ENCODE results near the gene TNFRSF19. TPM values are rescaled to one million over a fixed set of nuclear protein-coding genes. Genes with fewer than 3 reads are reported as not detected.

The TNFRSF19 gene
- total and polyA plus RNA-seq, 4 donors: 0.27 to 2.8 (median 0.91) TPM

DNA sequence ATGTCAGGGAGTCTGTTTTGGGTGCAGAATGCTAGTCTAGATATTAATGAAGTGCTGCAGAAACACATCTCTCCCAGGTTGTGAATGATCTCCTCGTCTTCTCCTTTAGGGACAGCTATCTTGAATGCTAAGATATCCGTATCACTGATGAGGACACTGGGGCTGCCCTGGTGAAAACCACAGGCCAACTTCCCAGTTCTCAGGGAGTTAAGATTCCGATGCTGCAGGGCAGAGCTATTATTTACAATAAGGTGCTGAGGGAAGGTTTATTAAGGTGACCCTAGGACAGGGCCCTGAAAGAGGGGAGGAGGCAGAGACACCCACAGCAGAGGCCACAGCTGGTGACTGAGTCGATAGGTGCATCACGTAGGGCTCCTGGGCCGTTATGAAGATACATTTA lies 66.1 kb downstream of the TNFRSF19 start:
- DNase-seq (ENCODE audit: low spot score): no peak
- Histone ChIP-seq H3K27me3 (ENCODE audit: control insufficient read depth in 4 of 4, insufficient read depth in 4 of 4, low read length in 3 of 4) (no peaks in the 10 kb centered on the region), H3K4me1 (ENCODE audit: control insufficient read depth in 4 of 4, insufficient read depth in 4 of 4, low read length in 3 of 4) (no peaks in the 10 kb centered on the region), H3K9ac (ENCODE audit: low read depth in 1 of 2, low read length in 2 of 2) (no peak overlapping the region), H3K27ac (ENCODE audit: low read depth in 1 of 2, low read length in 2 of 2) (no peak overlapping the region), H3K36me3 (ENCODE audit: control insufficient read depth in 4 of 4, insufficient read depth in 3 of 4, low read depth in 1 of 4, low read length in 3 of 4) (no peaks in the 10 kb centered on the region), H3K4me3 (ENCODE audit: low read depth in 1 of 3, low read length in 3 of 3) (no peak overlapping the region), H3K9me3 (ENCODE audit: control insufficient read depth in 4 of 4, low read length in 3 of 4) (no peaks in the 10 kb centered on the region)
- TF ChIP-seq HNF4A (conservative IDR thresholded peaks at IDR 0.05): no peak
- TF ChIP-seq HNF4G (IDR thresholded peaks at IDR 0.05): no peak
- no peak for TF ChIP-seq SP1 (IDR thresholded peaks at IDR 0.05)
- TF ChIP-seq GABPA (IDR thresholded peaks at IDR 0.05 in 1 of 2, conservative IDR thresholded peaks at IDR 0.05 in 1 of 2): no peak
- TF ChIP-seq RAD21 (IDR thresholded peaks at IDR 0.05): no peak
- TF ChIP-seq EGR1 (IDR thresholded peaks at IDR 0.05; ENCODE audit: low read depth in 2 of 2): no peak
- no peak for TF ChIP-seq RXRA (IDR thresholded peaks at IDR 0.05)
- WGBS: 80% methylated on average over 6 of the region's 6 CpGs

DNA sequence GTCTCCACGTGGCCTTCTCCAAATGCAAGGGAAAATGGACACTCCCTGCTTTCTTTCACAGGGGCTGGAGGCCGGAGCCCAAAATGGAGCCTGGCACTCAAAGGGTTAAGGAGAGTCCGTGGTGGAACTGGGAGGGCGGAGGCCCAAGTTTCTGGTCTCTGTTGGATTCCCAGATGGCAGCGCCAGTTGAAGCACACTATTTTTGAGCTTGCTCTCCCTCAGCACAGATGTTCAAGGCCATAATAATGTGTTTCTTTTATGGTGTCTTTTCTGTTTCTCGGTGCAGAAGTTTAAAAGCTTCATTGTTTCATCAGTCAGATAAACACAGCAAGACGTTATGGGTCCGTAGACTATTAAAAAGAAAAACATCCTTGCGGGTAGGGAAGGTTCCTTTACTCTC lies 67.6 kb downstream of the TNFRSF19 start:
- Histone ChIP-seq H3K36me3 (ENCODE audit: control insufficient read depth in 4 of 4, insufficient read depth in 3 of 4, low read depth in 1 of 4, low read length in 3 of 4) (no peaks in the 10 kb centered on the region), H3K27ac (ENCODE audit: low read depth in 1 of 2, low read length in 2 of 2) (no peak overlapping the region), H3K4me3 (ENCODE audit: low read depth in 1 of 3, low read length in 3 of 3) (no peak overlapping the region), H3K4me1 (ENCODE audit: control insufficient read depth in 4 of 4, insufficient read depth in 4 of 4, low read length in 3 of 4) (no peaks in the 10 kb centered on the region), H3K9me3 (ENCODE audit: control insufficient read depth in 4 of 4, low read length in 3 of 4) (no peaks in the 10 kb centered on the region), H3K9ac (ENCODE audit: low read depth in 1 of 2, low read length in 2 of 2) (no peak overlapping the region), H3K27me3 (ENCODE audit: control insufficient read depth in 4 of 4, insufficient read depth in 4 of 4, low read length in 3 of 4) (no peaks in the 10 kb centered on the region)
- TF ChIP-seq, protein P1, sequence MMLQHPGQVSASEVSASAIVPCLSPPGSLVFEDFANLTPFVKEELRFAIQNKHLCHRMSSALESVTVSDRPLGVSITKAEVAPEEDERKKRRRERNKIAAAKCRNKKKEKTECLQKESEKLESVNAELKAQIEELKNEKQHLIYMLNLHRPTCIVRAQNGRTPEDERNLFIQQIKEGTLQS (IDR thresholded peaks at IDR 0.05): no peak
- TF ChIP-seq NR2F2 (IDR thresholded peaks at IDR 0.05): no peak
- no peak for TF ChIP-seq RXRA (IDR thresholded peaks at IDR 0.05)
- no peak for TF ChIP-seq SP1 (IDR thresholded peaks at IDR 0.05)
- no peak for TF ChIP-seq HNF4G (IDR thresholded peaks at IDR 0.05)
- TF ChIP-seq GABPA (IDR thresholded peaks at IDR 0.05 in 1 of 2, conservative IDR thresholded peaks at IDR 0.05 in 1 of 2): no peak
- TF ChIP-seq JUND (IDR thresholded peaks at IDR 0.05): no peak
- TF ChIP-seq TAF1 (conservative IDR thresholded peaks at IDR 0.05): no peak
- TF ChIP-seq, protein P2, sequence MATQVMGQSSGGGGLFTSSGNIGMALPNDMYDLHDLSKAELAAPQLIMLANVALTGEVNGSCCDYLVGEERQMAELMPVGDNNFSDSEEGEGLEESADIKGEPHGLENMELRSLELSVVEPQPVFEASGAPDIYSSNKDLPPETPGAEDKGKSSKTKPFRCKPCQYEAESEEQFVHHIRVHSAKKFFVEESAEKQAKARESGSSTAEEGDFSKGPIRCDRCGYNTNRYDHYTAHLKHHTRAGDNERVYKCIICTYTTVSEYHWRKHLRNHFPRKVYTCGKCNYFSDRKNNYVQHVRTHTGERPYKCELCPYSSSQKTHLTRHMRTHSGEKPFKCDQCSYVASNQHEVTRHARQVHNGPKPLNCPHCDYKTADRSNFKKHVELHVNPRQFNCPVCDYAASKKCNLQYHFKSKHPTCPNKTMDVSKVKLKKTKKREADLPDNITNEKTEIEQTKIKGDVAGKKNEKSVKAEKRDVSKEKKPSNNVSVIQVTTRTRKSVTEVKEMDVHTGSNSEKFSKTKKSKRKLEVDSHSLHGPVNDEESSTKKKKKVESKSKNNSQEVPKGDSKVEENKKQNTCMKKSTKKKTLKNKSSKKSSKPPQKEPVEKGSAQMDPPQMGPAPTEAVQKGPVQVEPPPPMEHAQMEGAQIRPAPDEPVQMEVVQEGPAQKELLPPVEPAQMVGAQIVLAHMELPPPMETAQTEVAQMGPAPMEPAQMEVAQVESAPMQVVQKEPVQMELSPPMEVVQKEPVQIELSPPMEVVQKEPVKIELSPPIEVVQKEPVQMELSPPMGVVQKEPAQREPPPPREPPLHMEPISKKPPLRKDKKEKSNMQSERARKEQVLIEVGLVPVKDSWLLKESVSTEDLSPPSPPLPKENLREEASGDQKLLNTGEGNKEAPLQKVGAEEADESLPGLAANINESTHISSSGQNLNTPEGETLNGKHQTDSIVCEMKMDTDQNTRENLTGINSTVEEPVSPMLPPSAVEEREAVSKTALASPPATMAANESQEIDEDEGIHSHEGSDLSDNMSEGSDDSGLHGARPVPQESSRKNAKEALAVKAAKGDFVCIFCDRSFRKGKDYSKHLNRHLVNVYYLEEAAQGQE (IDR thresholded peaks at IDR 0.05): no peak
- TF ChIP-seq, protein P3, sequence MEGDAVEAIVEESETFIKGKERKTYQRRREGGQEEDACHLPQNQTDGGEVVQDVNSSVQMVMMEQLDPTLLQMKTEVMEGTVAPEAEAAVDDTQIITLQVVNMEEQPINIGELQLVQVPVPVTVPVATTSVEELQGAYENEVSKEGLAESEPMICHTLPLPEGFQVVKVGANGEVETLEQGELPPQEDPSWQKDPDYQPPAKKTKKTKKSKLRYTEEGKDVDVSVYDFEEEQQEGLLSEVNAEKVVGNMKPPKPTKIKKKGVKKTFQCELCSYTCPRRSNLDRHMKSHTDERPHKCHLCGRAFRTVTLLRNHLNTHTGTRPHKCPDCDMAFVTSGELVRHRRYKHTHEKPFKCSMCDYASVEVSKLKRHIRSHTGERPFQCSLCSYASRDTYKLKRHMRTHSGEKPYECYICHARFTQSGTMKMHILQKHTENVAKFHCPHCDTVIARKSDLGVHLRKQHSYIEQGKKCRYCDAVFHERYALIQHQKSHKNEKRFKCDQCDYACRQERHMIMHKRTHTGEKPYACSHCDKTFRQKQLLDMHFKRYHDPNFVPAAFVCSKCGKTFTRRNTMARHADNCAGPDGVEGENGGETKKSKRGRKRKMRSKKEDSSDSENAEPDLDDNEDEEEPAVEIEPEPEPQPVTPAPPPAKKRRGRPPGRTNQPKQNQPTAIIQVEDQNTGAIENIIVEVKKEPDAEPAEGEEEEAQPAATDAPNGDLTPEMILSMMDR (IDR thresholded peaks at IDR 0.05; ENCODE audit: low read depth, low read length, missing input control): no peak
- no peak for DNase-seq (ENCODE audit: low spot score)
- 71% methylated on average over 9 of the region's 9 CpGs for WGBS

DNA sequence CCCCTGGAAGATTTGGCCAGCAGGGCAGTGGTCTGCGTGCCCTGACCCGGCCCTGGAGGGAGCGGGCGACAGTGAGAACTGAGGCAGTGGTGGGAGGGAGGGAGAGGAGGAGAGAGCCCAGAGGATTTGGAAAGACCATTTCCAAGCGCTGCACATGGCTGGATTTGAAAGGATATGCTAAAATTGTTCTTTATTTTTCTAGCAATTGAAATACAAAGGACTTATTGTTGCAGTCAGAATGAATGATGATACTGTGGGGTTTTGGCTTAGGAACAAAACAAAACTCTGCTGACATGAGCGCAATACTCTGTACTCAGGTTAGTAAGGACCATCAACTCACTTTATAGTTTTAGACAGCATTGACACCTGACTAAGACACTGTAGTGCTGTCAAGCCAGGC lies 69.5 kb downstream of the TNFRSF19 start:
- DNase-seq (ENCODE audit: low spot score): no peak
- H3K9me3 ChIP-seq (ENCODE audit: control insufficient read depth in 4 of 4, low read length in 3 of 4): no peaks in the 10 kb centered on the region
- no peaks in the 10 kb centered on the region for H3K36me3 ChIP-seq (ENCODE audit: control insufficient read depth in 4 of 4, insufficient read depth in 3 of 4, low read depth in 1 of 4, low read length in 3 of 4)
- H3K27ac ChIP-seq (ENCODE audit: low read depth in 1 of 2, low read length in 2 of 2): no peak overlapping the region
- H3K4me1 ChIP-seq (ENCODE audit: control insufficient read depth in 4 of 4, insufficient read depth in 4 of 4, low read length in 3 of 4): no peaks in the 10 kb centered on the region
- no peak overlapping the region for H3K9ac ChIP-seq (ENCODE audit: low read depth in 1 of 2, low read length in 2 of 2)
- H3K27me3 ChIP-seq (ENCODE audit: control insufficient read depth in 4 of 4, insufficient read depth in 4 of 4, low read length in 3 of 4): no peaks in the 10 kb centered on the region
- no peak overlapping the region for H3K4me3 ChIP-seq (ENCODE audit: low read depth in 1 of 3, low read length in 3 of 3)
- TF ChIP-seq, protein P4, sequence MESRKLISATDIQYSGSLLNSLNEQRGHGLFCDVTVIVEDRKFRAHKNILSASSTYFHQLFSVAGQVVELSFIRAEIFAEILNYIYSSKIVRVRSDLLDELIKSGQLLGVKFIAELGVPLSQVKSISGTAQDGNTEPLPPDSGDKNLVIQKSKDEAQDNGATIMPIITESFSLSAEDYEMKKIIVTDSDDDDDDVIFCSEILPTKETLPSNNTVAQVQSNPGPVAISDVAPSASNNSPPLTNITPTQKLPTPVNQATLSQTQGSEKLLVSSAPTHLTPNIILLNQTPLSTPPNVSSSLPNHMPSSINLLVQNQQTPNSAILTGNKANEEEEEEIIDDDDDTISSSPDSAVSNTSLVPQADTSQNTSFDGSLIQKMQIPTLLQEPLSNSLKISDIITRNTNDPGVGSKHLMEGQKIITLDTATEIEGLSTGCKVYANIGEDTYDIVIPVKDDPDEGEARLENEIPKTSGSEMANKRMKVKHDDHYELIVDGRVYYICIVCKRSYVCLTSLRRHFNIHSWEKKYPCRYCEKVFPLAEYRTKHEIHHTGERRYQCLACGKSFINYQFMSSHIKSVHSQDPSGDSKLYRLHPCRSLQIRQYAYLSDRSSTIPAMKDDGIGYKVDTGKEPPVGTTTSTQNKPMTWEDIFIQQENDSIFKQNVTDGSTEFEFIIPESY (IDR thresholded peaks at IDR 0.05): no peak
- no peak for TF ChIP-seq HNF4G (IDR thresholded peaks at IDR 0.05)
- no peak for TF ChIP-seq FOXA2 (IDR thresholded peaks at IDR 0.05)
- no peak for TF ChIP-seq GABPA (IDR thresholded peaks at IDR 0.05 in 1 of 2, conservative IDR thresholded peaks at IDR 0.05 in 1 of 2)
- WGBS: 91% methylated on average over 6 of the region's 6 CpGs

All from liver (tissue), 9 donors.